SK-N-MC (cell line): ENCODE data around the gene NLK.

Experiments
- EZH2 ChIP-seq: fragments of 200-600 bp; sonication (generic); IDR thresholded peaks from one replicate; pipeline ENCODE4 v1.6.1; 2017; ENCODE audit warnings: antibody characterized with exemption
- POLR2AphosphoS5 ChIP-seq: IDR thresholded peaks from 2 replicates; pipeline ENCODE4 v1.6.1; 2012; ENCODE audit warnings: mild to moderate bottlenecking, low read depth, low read length, borderline replicate concordance

DNA sequence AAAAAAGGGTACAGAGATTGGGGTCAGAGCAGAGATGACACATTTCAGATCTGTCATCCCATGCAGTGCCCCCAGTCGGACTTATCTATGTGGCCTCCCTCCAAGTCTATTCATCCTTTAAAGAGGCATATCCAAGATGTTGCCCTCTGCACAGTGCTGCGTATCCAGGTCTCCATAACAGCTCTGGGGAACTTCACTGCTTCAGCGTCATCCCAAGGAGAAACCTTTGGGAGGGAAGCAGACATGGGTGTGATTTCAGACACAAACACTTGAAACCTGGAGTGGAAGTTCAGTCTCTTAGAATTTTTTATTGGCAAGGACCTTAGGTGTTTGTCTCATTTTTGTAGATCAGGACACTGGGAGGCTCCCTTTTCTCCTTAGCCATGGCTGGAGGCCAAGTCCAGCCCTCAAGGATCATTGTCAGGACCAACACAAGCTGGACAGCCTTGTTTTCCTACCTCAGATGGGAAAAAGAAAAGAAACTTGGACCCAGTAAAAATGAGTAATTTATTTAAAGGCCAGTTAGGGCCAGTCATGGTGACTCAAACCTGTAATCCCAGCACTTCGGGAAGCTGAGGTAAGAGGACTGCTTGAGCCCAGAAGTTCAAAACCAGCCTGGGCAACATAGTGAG is 23.9 kb upstream of the NLK start:
- TF ChIP-seq POLR2AphosphoS5 (no peak), EZH2 (no peak)
